Activated CD4-positive, CD25-positive, alpha-beta regulatory T cell treated with anti-CD3 and anti-CD28 coated beads, Interleukin-2, amount 50 U/mL, for 16 hours (primary cell): ENCODE results near the gene EYS.
"Not testable (repeated sequence)": the region's sequence is repeated elsewhere in the genome, so short reads cannot be mapped to it uniquely, and the experiment has no call there.

Experiments
- DNase-seq: peaks from one replicate; pipeline ENCODE4 v3.0.0-alpha.2; 2020; ENCODE audit warnings: low read depth, low spot score

The EYS gene

GRCh38 chr6:64249115-64249514 is 1457.9 kb downstream of the EYS start:
- no peak for DNase-seq

- no peak for DNase-seq
These were observed 1463.4 kb downstream of the EYS start for GRCh38 chr6:64243618-64244017.

DNA sequence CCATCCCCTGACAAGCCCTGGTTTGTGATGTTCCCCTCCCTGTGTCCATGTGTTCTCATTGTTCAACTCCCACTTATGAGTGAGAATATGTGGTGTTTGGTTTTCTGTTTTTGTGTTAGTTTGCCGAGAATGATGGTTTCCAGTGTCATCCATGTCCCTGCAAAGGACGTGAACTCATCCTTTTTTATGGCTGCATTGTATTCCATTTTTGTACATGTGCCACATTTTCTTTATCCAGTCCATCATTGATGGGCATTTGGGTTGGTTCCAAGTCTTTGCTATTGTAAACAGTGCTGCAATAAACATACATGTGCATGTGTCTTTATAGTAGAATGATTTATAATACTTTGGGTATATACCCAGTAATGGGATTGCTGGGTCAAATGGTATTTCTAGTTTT is 1468.1 kb downstream of the EYS start:
- not testable (repeated sequence) for DNase-seq

GRCh38 chr6:64238071-64238470 is 1469.0 kb downstream of the EYS start:
- no peak for DNase-seq

GRCh38 chr6:64233746-64234145 is 1473.3 kb downstream of the EYS start:
- DNase-seq, result no peak

DNA sequence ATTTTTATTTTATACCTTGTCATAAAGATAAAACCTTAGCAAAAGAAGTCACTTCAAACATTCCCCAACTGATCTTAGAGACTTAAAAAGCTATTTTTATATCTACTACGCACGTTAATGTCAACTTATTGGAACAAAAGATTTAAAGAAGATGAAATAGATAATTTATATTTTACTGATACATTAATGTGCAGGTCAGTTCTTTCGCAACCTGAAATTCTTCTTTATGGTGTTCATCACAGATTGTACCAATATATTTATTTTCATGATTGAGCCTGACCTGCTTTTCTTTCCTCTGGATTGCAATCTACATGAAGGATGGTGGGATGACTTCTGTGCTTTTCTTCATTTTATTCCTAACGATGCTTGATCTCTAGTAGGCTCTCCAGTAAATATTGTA is 1475.1 kb downstream of the EYS start:
- no peak for DNase-seq

DNA sequence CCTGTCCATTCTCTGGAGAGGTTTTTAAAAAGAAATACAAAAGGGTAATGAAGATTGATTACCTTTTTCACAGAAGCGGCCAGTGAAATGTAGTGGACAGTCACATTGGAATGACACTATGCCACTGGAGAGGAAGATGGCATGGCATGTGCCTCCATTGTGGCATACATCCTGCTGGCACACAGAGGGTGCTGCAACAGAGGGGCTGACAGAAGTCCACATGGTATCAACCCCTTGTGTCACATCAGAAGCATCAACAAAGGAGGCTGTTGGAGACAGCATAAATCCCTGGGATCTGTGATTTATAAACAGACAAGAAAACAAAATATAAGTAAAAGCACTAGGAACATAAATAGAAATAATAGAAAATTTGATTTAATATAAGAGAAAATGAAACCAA is 1476.5 kb downstream of the EYS start:
- no peak for DNase-seq

DNA sequence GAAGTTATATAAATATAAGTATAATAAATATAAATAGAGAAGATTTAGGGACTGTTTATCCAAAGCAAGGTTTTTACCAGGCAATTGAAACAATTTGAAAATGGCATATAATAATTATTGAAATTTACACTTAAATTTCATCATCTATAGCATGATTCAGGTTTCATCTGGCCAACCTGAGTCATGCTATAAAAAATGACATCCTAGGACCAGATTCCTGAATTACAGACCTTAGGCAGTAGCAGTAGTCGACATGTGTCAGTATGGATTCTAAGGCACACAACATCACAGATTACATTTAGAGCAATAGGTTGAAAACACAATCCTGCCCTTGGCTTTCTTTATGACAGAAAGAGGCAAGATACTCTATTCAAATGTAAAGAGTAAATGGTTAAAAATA is 1479.2 kb downstream of the EYS start:
- DNase-seq, result no peak

DNA sequence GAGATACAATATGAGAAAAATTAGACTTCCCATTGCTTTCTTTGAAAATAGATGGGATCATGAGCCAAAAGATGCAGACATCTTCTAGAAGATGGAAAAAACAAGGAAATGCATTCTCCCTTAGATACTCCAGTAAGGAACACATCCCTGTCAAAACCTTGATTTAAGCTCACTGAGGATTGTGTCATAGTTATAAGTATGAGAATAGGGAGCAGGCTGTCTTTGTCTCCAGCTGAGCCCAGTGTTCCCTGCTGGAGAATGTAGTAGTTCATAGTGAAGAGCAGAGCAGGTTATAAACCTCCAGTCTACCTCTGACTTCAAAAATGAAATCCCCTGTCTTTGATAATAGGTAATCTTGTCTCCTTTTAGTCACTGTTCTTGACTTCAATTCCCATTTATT is 1481.5 kb downstream of the EYS start:
- no peak for DNase-seq

DNA sequence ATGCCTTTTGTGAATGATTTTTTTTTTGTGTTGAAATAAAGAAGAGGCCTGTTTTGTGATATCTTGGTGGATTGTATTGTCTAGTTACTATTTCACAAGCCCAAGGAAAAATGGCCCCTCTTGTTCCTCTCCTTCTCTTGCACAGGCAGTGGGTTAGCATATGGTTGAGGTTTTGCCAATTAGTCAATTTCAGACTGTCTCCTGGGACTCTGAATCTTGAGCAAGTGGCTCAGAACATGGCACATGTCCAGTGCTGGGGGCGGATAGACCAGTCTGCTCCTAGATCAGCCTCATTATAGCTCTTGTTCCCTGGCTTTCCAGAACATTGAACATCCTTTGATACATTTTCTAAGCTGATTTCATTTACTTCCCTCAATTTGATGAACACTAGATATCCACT is 1482.2 kb downstream of the EYS start:
- no peak for DNase-seq

DNA sequence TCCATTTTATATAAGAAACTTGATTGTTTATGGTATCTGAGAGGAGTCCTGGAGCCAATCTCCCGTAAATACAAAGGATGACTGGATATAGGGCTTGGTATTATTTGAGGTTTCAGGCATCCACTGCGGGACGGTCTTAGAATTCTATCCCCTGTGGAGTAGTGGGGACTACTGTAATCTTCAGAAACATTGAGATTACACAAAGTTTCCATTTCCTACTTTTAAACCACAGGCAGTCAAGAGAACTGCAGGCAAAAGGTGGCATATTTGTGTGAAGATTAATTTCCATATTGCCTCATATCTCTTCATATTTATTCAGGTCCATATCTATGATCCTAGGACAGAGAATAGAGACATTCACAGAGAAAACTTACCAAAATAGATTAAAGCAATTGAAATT is 1485.2 kb downstream of the EYS start:
- DNase-seq, result no peak

DNA sequence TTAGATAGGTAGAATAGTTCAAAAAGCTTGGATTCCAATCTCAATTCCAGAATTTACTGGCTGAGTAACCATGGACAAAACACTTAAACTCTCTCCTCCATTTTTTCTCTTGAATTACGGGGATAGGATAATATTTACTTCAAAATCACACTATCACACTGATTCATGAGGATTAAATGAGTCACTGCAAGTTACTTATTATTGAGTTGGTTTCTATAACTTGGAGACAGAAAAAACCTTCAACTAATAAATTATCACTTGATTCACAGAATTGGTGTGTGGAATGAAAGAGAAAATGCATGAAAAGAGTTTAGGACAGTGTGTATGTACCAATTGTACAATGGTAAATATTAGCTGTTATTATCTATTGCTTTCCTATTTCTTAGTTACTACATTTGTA is 1486.2 kb downstream of the EYS start:
- no peak for DNase-seq

DNA sequence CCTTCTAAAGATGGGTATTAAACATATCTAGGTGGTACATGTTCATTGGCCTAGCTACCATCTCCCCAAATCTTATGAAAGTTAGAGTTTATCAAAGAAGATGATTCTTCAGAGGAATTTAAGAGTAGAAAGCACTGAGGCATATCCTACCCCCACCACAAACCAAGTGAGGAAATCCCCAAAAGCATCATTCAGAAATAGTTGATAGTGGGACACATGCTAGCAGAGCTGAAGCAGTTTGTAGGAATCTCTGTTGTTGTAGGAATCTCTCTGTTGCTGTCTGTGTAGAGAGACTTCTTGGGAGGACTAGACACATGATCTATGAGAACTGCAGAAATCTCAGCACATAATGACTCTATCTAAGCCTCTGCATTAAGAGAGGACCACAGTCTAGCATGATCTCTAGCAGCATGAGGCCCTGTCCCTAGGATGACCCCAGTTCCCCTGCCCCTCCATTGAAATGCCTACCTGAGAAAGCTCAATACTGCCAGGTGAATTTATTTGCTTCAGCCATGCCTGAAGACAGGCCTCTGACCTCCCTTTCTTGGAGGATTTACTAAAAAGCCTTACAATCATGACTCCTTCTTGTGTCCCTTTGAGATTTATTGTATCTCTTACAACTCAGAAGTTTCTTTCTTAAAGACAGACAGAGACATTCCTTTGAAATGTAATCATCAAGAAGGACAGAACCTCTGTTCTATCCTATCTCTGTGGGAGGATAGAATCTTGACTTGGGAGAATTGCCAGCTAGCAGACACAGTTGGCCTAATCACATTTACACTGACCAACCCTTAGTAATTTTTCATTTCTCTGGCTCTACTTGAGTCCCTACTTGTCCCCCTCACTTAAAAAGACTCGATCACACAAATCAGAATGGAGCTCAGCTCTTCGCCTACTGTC is 1489.1 kb downstream of the EYS start:
- no peak for DNase-seq

- DNase-seq, result no peak
These were observed 1492.7 kb downstream of the EYS start for GRCh38 chr6:64214373-64214772.

DNA sequence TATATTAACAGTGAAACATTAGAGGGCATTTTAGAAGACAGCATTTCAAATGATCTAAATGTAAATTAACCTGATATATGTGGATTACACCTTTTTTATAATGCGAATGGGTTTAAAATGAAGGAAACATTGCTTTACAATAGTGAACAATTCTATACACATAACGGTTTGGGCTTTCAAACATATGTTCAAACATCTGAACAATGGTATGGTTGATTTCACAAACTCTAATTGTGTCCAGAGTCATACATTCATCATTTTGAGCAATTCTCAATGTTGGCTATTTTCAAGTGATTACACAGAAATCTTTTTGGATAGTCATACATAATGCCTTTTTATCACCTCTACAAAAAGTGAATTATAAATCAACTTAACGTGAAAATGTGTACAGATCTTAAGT is 1493.3 kb downstream of the EYS start:
- DNase-seq, result no peak

DNA sequence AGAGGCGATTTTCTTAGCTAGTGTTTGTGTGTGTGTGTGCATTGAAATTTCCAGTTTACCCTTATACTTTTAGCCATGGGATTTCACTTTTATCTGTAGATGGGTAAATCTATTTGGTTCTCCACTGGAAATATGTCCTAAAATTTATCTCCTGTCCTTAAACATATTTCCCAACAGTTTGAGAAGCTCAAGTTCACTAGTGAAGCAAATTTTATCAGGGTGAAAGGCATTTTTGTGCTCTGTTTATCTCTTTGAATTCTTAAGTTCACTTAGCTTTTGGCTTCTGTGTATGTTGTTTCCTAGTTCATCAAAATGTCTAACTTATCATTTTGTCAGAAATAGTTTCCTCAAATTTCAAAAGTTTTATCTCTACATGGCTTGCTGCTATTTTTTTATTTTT is 1509.8 kb downstream of the EYS start:
- no peak for DNase-seq

DNA sequence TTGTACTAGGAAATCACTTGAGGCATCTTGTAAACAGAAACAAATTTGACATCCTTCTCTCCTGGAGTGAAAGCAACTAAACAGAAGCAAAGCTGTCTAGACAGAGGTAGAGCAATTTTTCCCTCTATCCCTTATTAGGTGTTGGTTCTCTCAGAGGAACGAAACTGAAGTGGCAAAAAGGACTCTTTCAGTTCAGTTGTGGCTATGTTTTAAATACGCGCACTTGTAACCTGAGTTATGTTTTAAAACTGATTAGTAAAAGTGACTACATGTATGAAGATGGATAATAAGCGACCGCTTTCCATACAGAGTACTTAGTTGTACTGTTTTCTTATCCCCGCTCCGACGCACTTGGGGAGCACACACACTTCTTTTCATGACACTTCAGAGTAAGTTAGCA is 1520.4 kb downstream of the EYS start:
- DNase-seq, result no peak

- DNase-seq, result no peak
These were observed 1521.4 kb downstream of the EYS start for GRCh38 chr6:64185621-64186020.

DNA sequence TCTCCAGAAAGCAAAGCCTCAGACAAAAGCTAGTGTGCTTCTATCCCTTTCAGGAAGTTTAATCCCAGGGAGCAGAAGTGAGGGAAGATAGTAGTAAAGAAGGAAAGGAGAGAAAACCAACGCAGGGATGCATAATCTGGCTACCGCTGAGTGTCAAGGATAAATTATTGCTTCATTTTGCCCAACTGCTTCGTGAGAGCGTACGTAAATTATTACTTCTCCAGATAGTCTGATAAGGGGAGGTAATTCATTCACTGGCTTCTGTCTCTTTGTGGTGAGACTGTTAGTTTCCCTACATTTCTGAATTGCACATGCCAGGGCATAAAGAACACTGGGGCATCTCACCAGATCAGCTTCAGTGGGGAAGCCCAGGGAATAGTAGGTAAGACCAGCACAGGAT is 1531.7 kb downstream of the EYS start:
- no peak for DNase-seq

DNA sequence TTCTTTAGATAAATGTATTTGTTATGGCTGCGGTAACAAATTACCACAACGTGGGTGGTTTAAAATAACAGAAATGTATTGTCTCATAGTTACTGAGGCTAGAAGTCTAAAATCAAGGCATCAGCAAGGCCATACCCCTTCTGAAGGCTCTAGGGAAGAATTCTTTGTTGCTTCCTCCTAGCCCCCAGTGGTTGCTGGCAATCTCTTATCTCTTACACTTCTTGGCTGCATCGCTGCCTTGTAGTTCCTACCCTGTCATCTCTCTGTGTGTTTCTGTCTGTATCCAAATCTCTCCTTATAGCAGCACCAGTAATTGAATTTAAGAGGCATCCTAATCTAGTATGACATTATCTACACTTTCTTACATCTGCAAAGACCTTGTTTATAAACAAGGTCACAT is 1536.7 kb downstream of the EYS start:
- DNase-seq, result no peak

- no peak for DNase-seq
These were observed 1546.5 kb downstream of the EYS start for GRCh38 chr6:64160486-64160885.

DNA sequence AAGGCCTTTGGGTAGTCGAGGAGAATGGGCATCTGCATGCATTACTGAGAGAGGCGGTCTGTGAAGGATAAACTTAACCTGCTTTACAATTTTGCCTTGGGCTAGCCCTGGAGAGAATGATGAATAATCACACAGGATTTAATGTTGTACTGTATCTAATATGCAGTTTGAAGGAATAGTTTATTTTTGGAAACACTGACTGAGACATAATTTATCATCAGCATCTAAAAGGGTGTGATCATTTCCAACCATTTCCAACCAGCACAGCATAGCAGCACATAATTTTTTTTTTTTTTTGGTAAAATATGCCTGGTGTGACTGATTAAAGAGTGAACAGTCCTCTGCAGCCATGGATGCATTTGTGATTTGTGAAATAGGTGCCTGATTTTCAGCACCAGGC is 1552.0 kb downstream of the EYS start:
- DNase-seq, result no peak

GRCh38 chr6:64146876-64147275 is 1560.2 kb downstream of the EYS start:
- DNase-seq, result no peak

- no peak for DNase-seq
These were observed 1560.9 kb downstream of the EYS start for GRCh38 chr6:64146094-64146493.
